ENCODE data around the gene IDUA. TPM values are rescaled to one million over a fixed set of nuclear protein-coding genes. Genes with fewer than 3 reads are reported as not detected.

The IDUA gene
- total RNA-seq, 1 donor from 2014 or later, result 46.0 TPM

GRCh38 chr4:978957-979701 lies 7.7 kb upstream of the IDUA start:
- Mint-ChIP-seq H3K4me1 (ENCODE audit: low read depth) (peaks cover 8% of the 10 kb centered on the region), H3K4me3 (ENCODE audit: unreplicated experiment) (no peak overlapping the region), H3K27me3 (ENCODE audit: low read depth) (no peaks in the 10 kb centered on the region), H3K27ac (ENCODE audit: unreplicated experiment) (peak overlapping the region; percentile 41), H3K9me3 (ENCODE audit: low read depth) (no peaks in the 10 kb centered on the region), H3K36me3 (ENCODE audit: low read depth) (no peaks in the 10 kb centered on the region)
- DNase-seq (ENCODE audit: low spot score), result no peak
- TF ChIP-seq CTCF (IDR thresholded peaks at IDR 0.05), result no peak

- Mint-ChIP-seq H3K9me3 (ENCODE audit: low read depth) (no peaks in the 10 kb centered on the region), H3K27ac (ENCODE audit: unreplicated experiment) (no peak overlapping the region), H3K4me3 (ENCODE audit: unreplicated experiment) (no peak overlapping the region), H3K36me3 (ENCODE audit: low read depth) (no peaks in the 10 kb centered on the region), H3K4me1 (ENCODE audit: low read depth) (peaks cover 22% of the 10 kb centered on the region), H3K27me3 (ENCODE audit: low read depth) (no peaks in the 10 kb centered on the region)
- no peak for DNase-seq (ENCODE audit: low spot score)
- no peak for TF ChIP-seq CTCF (IDR thresholded peaks at IDR 0.05)
Measured at GRCh38 chr4:982291-982690, 4.6 kb upstream of the IDUA start.

GRCh38 chr4:982814-983213 lies 4.0 kb upstream of the IDUA start:
- no peak for TF ChIP-seq CTCF (IDR thresholded peaks at IDR 0.05)
- no peak overlapping the region for H3K4me3 Mint-ChIP-seq (ENCODE audit: unreplicated experiment)
- peaks cover 27% of the 10 kb centered on the region for H3K4me1 Mint-ChIP-seq (ENCODE audit: low read depth)
- DNase-seq (ENCODE audit: low spot score), result no peak
- H3K9me3 Mint-ChIP-seq (ENCODE audit: low read depth), result no peaks in the 10 kb centered on the region
- no peaks in the 10 kb centered on the region for H3K27me3 Mint-ChIP-seq (ENCODE audit: low read depth)
- H3K36me3 Mint-ChIP-seq (ENCODE audit: low read depth), result no peaks in the 10 kb centered on the region
- H3K27ac Mint-ChIP-seq (ENCODE audit: unreplicated experiment), result no peak overlapping the region

- Mint-ChIP-seq H3K27ac (ENCODE audit: unreplicated experiment) (no peak overlapping the region), H3K9me3 (ENCODE audit: low read depth) (no peaks in the 10 kb centered on the region)
Measured at GRCh38 chr4:984336-985054, 2.3 kb upstream of the IDUA start.

More at GRCh38 chr4:984336-985054, 2.3 kb upstream of the IDUA start:
- TF ChIP-seq CTCF (IDR thresholded peaks at IDR 0.05), result no peak
- no peak for DNase-seq (ENCODE audit: low spot score)
- peaks cover under 1% of the 10 kb centered on the region for H3K36me3 Mint-ChIP-seq (ENCODE audit: low read depth)
- H3K4me1 Mint-ChIP-seq (ENCODE audit: low read depth), result peaks cover 23% of the 10 kb centered on the region
- no peaks in the 10 kb centered on the region for H3K27me3 Mint-ChIP-seq (ENCODE audit: low read depth)
- H3K4me3 Mint-ChIP-seq (ENCODE audit: unreplicated experiment), result no peak overlapping the region
